Fibroblast of mammary gland (primary cell): ENCODE data around the gene FAM78A.

Experiments used
- DNase-seq: peaks from one replicate; pipeline ENCODE4 v3.0.0-alpha.2; 2010; ENCODE audit warnings: low read depth
- H3K4me3 ChIP-seq: 2 replicates; pipeline ENCODE4 v1.5.1; 2011; ENCODE audit warnings: low read depth, mild to moderate bottlenecking, low read length, moderate library complexity; ENCODE audit not compliant: control insufficient read depth
- CTCF ChIP-seq: conservative IDR thresholded peaks from 2 replicates; pipeline ENCODE4 v1.5.1; 2011; ENCODE audit warnings: low read depth, low read length, inconsistent platforms; ENCODE audit not compliant: control insufficient read depth, insufficient read depth

FAM78A gene

GRCh38 chr9:131262327-131263032 lies 13.8 kb downstream of the FAM78A start:
- DNase-seq: no peak
- TF ChIP-seq CTCF: no peak
- no peak overlapping the region for H3K4me3 ChIP-seq

- H3K4me3 ChIP-seq: no peak overlapping the region
- no peak for DNase-seq
- no peak for TF ChIP-seq CTCF
Observed at GRCh38 chr9:131260751-131261452, 15.4 kb downstream of the FAM78A start.

GRCh38 chr9:131259916-131260597 lies 16.3 kb downstream of the FAM78A start:
- DNase-seq: no peak
- no peak for TF ChIP-seq CTCF
- no peak overlapping the region for H3K4me3 ChIP-seq

- DNase-seq: no peak
- no peak for TF ChIP-seq CTCF
- H3K4me3 ChIP-seq: no peak overlapping the region
Observed at GRCh38 chr9:131259432-131259898, 16.8 kb downstream of the FAM78A start.

- no peak for DNase-seq
- H3K4me3 ChIP-seq: no peak overlapping the region
- no peak for TF ChIP-seq CTCF
Observed at GRCh38 chr9:131258698-131259431, 17.4 kb downstream of the FAM78A start.

GRCh38 chr9:131258186-131258585 lies 18.1 kb downstream of the FAM78A start:
- H3K4me3 ChIP-seq: no peak overlapping the region
- TF ChIP-seq CTCF: no peak
- DNase-seq: no peak
